Glutamatergic neuron (in vitro differentiated cells): Measurements from ENCODE around the gene EIF2AK2. TPM values are rescaled to one million over a fixed set of nuclear protein-coding genes. Genes with fewer than 3 reads are reported as not detected.
"Not testable (repeated sequence)": the region's sequence is repeated elsewhere in the genome, so short reads cannot be mapped to it uniquely, and the experiment has no call there.

Source experiments
- DNase-seq: peaks from one replicate; pipeline ENCODE4 v3.0.0; 2022
- H3K27ac Mint-ChIP-seq: one replicate; pipeline ENCODE4 v1.8.0; 2020; ENCODE audit warnings: mild to moderate bottlenecking, mixed read lengths, inconsistent platforms; ENCODE audit not compliant: unreplicated experiment
- H3K27me3 Mint-ChIP-seq: one replicate; pipeline ENCODE4 v1.8.0; 2020; ENCODE audit warnings: mild to moderate bottlenecking, moderate library complexity, mixed read lengths, inconsistent platforms; ENCODE audit not compliant: unreplicated experiment
- H3K36me3 Mint-ChIP-seq: one replicate; pipeline ENCODE4 v1.8.0; 2020; ENCODE audit warnings: mild to moderate bottlenecking, mixed read lengths, inconsistent platforms; ENCODE audit not compliant: unreplicated experiment
- H3K4me1 Mint-ChIP-seq: one replicate; pipeline ENCODE4 v1.8.0; 2020; ENCODE audit warnings: mild to moderate bottlenecking, low read depth, mixed read lengths, inconsistent platforms; ENCODE audit not compliant: unreplicated experiment
- H3K4me3 Mint-ChIP-seq: one replicate; pipeline ENCODE4 v1.8.0; 2020; ENCODE audit warnings: mild to moderate bottlenecking, mixed read lengths, inconsistent platforms; ENCODE audit not compliant: unreplicated experiment
- H3K9me3 Mint-ChIP-seq: one replicate; pipeline ENCODE4 v1.8.0; 2020; ENCODE audit warnings: mild to moderate bottlenecking, moderate library complexity, mixed read lengths, inconsistent platforms; ENCODE audit not compliant: unreplicated experiment
- total RNA-seq: library from RNA; stranded (reverse); fragmentation: NEBNext Ultra II Directional; extraction: Animal tissue kit (Norgen Biotek cat#: 25700); gene quantifications from one replicate; pipeline ENCODE4 v1.2.1, GENCODE V29; 2021; ENCODE audit not compliant: unreplicated experiment
- TF ChIP-seq, protein P1 (sequence below): fragments of 200-600 bp; sonication (generic); IDR thresholded peaks from one replicate; pipeline ENCODE4 v1.5.0; 2021; ENCODE audit not compliant: partially characterized antibody, unreplicated experiment

EIF2AK2 gene
- total RNA-seq, 1 donor from 2014 or later: 8.7 TPM

DNA sequence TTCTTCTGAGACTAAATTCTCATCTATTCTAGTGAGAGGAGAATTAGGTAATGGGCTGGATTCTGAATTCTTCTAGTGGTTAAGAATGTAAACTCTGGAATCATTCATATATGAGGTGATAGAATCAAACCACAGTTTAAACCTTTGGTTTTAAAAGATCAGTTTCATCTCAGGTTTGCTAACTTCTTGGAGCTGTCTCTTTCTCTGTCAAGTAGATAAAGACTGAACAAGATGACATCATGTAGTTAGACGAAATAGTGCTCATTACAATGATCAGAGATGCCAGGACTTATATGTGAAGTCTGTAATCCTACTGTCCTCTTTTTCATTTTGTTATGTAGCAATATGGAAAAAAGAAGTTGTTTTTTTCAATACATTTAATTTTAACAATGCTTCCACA lies 44.4 kb upstream of the EIF2AK2 start:
- Mint-ChIP-seq H3K27ac (no peak overlapping the region), H3K36me3 (peaks cover 27% of the 10 kb centered on the region), H3K4me3 (no peak overlapping the region), H3K4me1 (peaks cover 6% of the 10 kb centered on the region), H3K9me3 (peaks cover 3% of the 10 kb centered on the region), H3K27me3 (peaks cover 5% of the 10 kb centered on the region)
- no peak for DNase-seq
- TF ChIP-seq, protein P1, sequence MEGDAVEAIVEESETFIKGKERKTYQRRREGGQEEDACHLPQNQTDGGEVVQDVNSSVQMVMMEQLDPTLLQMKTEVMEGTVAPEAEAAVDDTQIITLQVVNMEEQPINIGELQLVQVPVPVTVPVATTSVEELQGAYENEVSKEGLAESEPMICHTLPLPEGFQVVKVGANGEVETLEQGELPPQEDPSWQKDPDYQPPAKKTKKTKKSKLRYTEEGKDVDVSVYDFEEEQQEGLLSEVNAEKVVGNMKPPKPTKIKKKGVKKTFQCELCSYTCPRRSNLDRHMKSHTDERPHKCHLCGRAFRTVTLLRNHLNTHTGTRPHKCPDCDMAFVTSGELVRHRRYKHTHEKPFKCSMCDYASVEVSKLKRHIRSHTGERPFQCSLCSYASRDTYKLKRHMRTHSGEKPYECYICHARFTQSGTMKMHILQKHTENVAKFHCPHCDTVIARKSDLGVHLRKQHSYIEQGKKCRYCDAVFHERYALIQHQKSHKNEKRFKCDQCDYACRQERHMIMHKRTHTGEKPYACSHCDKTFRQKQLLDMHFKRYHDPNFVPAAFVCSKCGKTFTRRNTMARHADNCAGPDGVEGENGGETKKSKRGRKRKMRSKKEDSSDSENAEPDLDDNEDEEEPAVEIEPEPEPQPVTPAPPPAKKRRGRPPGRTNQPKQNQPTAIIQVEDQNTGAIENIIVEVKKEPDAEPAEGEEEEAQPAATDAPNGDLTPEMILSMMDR: no peak

DNA sequence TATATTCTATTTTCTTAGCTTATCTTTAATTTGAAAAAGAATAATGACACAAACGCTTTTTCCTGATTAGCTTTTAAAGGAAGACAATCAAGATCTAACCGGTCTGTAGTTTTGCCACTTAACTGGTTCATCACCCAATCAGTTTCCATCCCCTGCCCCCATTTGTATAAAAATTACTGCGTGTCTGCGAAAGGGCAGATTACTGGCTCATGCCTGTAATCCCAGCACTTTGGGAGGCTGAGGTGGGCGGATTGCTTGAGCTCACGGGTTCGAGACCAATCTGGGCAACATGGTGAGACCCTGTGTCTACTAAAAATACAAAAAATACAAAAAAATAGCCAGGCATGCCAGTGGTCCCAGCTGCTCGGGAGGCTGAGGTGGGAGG lies 41.9 kb upstream of the EIF2AK2 start:
- H3K27me3 Mint-ChIP-seq: peaks cover 6% of the 10 kb centered on the region
- peaks cover 6% of the 10 kb centered on the region for H3K4me1 Mint-ChIP-seq
- peaks cover 11% of the 10 kb centered on the region for H3K36me3 Mint-ChIP-seq
- H3K27ac Mint-ChIP-seq: no peak overlapping the region
- no peak for DNase-seq
- peaks cover 1% of the 10 kb centered on the region for H3K9me3 Mint-ChIP-seq
- H3K4me3 Mint-ChIP-seq: no peak overlapping the region
- TF ChIP-seq, protein P1: no peak

DNA sequence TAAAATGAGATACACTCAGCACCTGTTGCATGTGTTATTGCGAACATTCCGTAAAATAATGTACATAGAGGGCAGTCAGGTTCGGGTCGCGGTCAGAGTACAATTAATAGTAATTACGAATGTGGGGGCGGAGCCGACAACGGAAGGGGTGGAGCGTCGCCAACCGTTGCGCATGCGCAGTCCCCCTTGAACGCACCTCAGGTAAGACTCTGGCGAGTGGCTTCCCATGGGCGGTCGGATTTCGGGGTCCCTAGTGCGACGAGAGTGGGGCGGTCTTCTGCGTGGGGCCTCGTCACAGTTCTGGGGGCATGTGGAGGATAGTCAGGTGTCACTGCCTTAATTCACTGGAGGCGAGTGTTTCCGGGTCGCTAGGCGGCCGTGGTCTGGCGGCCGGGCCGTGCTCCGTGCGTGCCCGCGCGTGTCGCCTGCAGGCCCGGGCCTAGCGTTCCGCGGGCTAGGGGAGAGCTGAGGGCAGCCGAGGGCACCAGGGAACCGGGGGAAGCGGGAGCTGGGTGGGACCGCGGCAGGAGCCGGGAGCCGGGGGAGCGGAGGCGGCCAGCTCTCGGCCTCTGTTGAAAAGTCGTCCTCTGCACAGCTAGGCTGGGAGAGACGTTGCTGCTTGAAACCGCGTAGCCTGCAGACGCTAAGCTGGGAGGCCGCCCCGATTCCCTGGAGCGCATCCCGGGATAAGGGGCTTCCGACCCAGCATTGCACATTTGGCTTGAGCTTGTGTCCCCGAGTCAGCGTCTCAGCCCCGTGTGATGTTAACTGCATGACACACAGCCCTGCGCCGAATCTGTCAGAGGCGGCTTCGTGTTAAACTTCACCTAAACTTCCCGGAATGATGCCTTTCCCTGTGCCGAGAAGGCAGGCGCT lies 39.8 kb upstream of the EIF2AK2 start, which contains the start of gene CEBPZOS:
Gene CEBPZOS, plus strand, starts transcription at position 177 of the 876 bp plus-strand sequence. CDS start 3,209 bp downstream, outside the sequence.
- Mint-ChIP-seq H3K36me3 (peaks cover 8% of the 10 kb centered on the region), H3K27me3 (peaks cover 6% of the 10 kb centered on the region), H3K27ac (peak within 1 kb of the TSS; percentile 96), H3K4me3 (peak within 1 kb of the TSS; percentile 99), H3K4me1 (peaks cover 6% of the 10 kb centered on the region), H3K9me3 (peaks cover 1% of the 10 kb centered on the region)
- peak; percentile 83 for DNase-seq
- TF ChIP-seq, protein P1: no peak

DNA sequence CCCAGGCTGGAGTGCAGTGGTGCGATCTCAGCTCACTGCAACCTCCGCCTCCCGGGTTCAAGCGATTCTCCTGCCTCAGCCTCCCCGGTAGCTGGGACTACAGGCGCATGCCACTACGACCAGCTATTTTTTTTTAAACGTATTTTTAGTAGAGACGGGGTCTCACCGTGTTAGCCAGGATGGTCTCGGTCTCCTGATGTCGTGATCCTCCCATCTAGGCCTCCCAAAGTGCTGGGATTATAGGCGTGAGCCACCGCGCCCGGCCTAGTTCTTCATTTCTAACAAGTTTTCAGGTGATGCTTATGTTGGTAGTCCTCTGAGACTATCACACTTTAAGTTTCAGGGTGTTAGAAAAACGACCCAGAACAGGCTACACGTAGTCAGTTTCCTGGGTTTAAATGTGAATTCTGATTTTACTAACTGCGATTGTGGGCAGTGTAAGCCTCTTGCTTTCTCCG lies 39.1 kb upstream of the EIF2AK2 start:
- H3K27me3 Mint-ChIP-seq, DNase-seq, H3K9me3 Mint-ChIP-seq, H3K36me3 Mint-ChIP-seq, H3K4me1 Mint-ChIP-seq: not testable (repeated sequence)
- H3K27ac Mint-ChIP-seq: peak overlapping the region; percentile 96
- peak overlapping the region; percentile 99 for H3K4me3 Mint-ChIP-seq

- Mint-ChIP-seq H3K27me3 (peaks cover 6% of the 10 kb centered on the region), H3K4me3 (no peak overlapping the region), H3K4me1 (no peaks in the 10 kb centered on the region), H3K36me3 (peaks cover 8% of the 10 kb centered on the region), H3K27ac (no peak overlapping the region), H3K9me3 (peaks cover 1% of the 10 kb centered on the region)
- no peak for DNase-seq
- TF ChIP-seq, protein P1: no peak
These were observed 35.8 kb upstream of the EIF2AK2 start for GRCh38 chr2:37192551-37192950.
